ENCODE measurements around the gene KEL.

Gene KEL, protein sequence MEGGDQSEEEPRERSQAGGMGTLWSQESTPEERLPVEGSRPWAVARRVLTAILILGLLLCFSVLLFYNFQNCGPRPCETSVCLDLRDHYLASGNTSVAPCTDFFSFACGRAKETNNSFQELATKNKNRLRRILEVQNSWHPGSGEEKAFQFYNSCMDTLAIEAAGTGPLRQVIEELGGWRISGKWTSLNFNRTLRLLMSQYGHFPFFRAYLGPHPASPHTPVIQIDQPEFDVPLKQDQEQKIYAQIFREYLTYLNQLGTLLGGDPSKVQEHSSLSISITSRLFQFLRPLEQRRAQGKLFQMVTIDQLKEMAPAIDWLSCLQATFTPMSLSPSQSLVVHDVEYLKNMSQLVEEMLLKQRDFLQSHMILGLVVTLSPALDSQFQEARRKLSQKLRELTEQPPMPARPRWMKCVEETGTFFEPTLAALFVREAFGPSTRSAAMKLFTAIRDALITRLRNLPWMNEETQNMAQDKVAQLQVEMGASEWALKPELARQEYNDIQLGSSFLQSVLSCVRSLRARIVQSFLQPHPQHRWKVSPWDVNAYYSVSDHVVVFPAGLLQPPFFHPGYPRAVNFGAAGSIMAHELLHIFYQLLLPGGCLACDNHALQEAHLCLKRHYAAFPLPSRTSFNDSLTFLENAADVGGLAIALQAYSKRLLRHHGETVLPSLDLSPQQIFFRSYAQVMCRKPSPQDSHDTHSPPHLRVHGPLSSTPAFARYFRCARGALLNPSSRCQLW

GRCh38 chr7:142961973-142962926 is at the start of gene KEL:
Gene KEL (minus strand): TSS chr7:142962363. CDS start chr7:142962206, 157 bp downstream.
- no peak for DNase-seq (ENCODE audit: extremely low read depth, insufficient read length)
- H3K4me3 ChIP-seq (replicated peaks; ENCODE audit: low read depth, low read length), result no peak within 1 kb of the TSS
- no peaks in the 10 kb centered on the region for H3K27me3 ChIP-seq (replicated peaks; ENCODE audit: control insufficient read depth, insufficient read depth, low read length)
- no peaks in the 10 kb centered on the region for H3K36me3 ChIP-seq (ENCODE audit: control insufficient read depth, insufficient read depth, low read length)
- no peak for TF ChIP-seq CTCF (IDR thresholded peaks at IDR 0.05; ENCODE audit: insufficient read depth, low read length, poor library complexity, severe bottlenecking)

DNA sequence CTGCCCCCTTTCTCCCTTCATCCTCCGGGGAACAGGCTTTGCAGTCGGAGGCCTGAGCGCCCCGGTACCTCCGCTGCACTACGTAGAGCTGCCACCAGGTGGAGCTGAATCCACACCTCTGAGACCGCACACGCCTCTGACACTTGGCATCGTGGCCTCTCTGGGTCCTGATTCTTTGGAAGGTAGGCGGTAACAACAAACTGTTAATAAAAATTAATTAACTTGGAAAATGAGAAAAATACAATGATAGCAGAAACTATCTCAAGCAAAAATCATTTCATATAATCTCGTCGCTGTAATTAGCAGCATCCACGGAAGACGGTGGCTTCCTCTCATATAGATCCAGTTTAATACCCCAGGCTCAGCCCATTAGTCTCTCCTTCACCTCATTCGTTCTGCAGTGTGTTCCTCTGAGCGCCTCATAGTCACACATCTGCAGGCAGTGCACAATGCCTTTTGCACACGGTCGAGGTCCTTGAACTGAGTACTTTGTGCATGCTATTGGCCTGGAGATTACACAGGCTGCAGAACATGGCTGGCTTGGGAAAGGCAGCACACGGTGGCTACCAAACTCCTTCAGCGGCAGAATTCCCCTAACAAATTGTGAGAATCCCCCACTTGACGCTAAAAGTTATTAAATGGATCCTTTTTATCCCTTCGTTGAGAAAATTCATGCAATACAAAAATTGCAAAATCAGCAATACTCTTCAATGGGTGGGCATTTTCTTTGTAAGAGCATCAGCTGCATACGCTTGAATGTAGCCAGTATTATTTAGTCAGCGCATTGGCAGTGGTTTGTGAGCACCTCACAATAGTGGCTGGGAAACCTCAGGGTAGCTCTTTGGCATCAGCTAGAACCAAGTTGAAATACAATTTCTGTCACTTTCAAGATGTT is 46.1 kb upstream of the KEL start:
- DNase-seq (ENCODE audit: extremely low read depth, insufficient read length), result peak; percentile 56
- Histone ChIP-seq H3K4me3 (replicated peaks; ENCODE audit: low read depth, low read length) (no peak overlapping the region), H3K27me3 (replicated peaks; ENCODE audit: control insufficient read depth, insufficient read depth, low read length) (no peaks in the 10 kb centered on the region), H3K36me3 (ENCODE audit: control insufficient read depth, insufficient read depth, low read length) (no peaks in the 10 kb centered on the region)
- TF ChIP-seq CTCF (IDR thresholded peaks at IDR 0.05; ENCODE audit: insufficient read depth, low read length, poor library complexity, severe bottlenecking), result peak; percentile 96

GRCh38 chr7:143005632-143006260 is 43.6 kb upstream of the KEL start:
- no peak for DNase-seq (ENCODE audit: extremely low read depth, insufficient read length)
- Histone ChIP-seq H3K36me3 (ENCODE audit: control insufficient read depth, insufficient read depth, low read length) (no peaks in the 10 kb centered on the region), H3K27me3 (replicated peaks; ENCODE audit: control insufficient read depth, insufficient read depth, low read length) (no peaks in the 10 kb centered on the region), H3K4me3 (replicated peaks; ENCODE audit: low read depth, low read length) (no peak overlapping the region)
- TF ChIP-seq CTCF (IDR thresholded peaks at IDR 0.05; ENCODE audit: insufficient read depth, low read length, poor library complexity, severe bottlenecking), result no peak

DNA sequence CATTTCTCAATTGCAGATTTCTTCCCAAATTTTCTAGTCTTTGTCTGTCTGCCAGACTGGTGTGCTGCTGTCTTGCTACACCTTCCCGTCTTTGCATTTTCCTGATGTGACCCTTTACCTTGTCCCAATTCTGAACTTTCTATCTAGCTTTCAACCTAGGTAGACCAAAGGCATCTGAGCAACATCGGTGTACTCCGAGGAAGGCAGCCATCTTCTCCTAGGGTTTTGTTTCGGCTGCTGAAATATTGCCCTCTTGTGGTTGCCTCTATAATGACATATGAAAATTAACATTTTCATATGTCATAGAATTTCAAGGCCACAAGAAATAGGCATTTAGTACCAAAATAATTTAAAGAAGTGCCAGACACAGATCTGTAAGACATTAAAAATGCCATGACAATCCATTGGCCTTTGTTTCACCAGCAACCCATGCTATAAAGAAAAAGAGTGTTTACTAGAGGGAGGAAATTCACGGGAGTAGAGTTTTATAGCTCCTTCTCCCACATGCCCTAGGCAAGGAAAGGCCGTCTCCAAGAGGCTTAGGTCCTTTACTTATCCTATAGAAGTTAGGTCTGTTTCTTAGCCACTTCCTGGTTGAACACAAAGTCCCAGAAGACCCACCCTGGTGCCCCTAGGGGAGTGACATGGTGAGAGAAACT is 41.4 kb upstream of the KEL start:
- Histone ChIP-seq H3K27me3 (replicated peaks; ENCODE audit: control insufficient read depth, insufficient read depth, low read length) (no peaks in the 10 kb centered on the region), H3K36me3 (ENCODE audit: control insufficient read depth, insufficient read depth, low read length) (no peaks in the 10 kb centered on the region), H3K4me3 (replicated peaks; ENCODE audit: low read depth, low read length) (peak overlapping the region; percentile 32; the same call in 1 of the 2 replicates)
- DNase-seq (ENCODE audit: extremely low read depth, insufficient read length), result peak; percentile 3
- peak; percentile 66 for TF ChIP-seq CTCF (IDR thresholded peaks at IDR 0.05; ENCODE audit: insufficient read depth, low read length, poor library complexity, severe bottlenecking)

Data from GM06990 (cell line).